ENCODE results near the gene PMM2. TPM values are rescaled to one million over a fixed set of nuclear protein-coding genes. Genes with fewer than 3 reads are reported as not detected.

The PMM2 gene
- total and polyA plus RNA-seq, 9 of the 15 experiments (the other 6 are each of a cell fraction or from before 2014, with no cell fraction given), result 5.6 to 42.7 (median 25.9) TPM

GRCh38 chr16:8868416-8869211, 71.0 kb downstream of the PMM2 start, which contains the start of gene CARHSP1 (continued):
- TF ChIP-seq, protein P1, sequence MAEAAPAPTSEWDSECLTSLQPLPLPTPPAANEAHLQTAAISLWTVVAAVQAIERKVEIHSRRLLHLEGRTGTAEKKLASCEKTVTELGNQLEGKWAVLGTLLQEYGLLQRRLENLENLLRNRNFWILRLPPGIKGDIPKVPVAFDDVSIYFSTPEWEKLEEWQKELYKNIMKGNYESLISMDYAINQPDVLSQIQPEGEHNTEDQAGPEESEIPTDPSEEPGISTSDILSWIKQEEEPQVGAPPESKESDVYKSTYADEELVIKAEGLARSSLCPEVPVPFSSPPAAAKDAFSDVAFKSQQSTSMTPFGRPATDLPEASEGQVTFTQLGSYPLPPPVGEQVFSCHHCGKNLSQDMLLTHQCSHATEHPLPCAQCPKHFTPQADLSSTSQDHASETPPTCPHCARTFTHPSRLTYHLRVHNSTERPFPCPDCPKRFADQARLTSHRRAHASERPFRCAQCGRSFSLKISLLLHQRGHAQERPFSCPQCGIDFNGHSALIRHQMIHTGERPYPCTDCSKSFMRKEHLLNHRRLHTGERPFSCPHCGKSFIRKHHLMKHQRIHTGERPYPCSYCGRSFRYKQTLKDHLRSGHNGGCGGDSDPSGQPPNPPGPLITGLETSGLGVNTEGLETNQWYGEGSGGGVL (CRISPR knock-in tag; IDR thresholded peaks at IDR 0.05), result no peak
- TF ChIP-seq MTA3 (IDR thresholded peaks at IDR 0.05; ENCODE audit: borderline replicate concordance) (0 out of 2 replicates have a peak, but pooled peaks have one; percentile 30), C11orf30 (IDR thresholded peaks at IDR 0.05; ENCODE audit: low read depth) (no peak), NFYB (IDR thresholded peaks at IDR 0.05; ENCODE audit: extremely low read depth, insufficient read length) (no peak), CBX8 (IDR thresholded peaks at IDR 0.05; ENCODE audit: borderline replicate concordance, extremely low read depth, low read depth, low read length, poor library complexity, severe bottlenecking) (no peak), SMC3 (conservative IDR thresholded peaks at IDR 0.05; ENCODE audit: insufficient read depth, low read depth, low read length) (no peak), ZNF436 (CRISPR knock-in tag; IDR thresholded peaks at IDR 0.05) (no peak), POLR2B (IDR thresholded peaks at IDR 0.05; ENCODE audit: low read depth, partially characterized antibody) (peak; percentile 84), FUS (optimal IDR thresholded peaks at IDR 0.05; ENCODE audit: low read depth, low read length) (no peak), CEBPZ (IDR thresholded peaks at IDR 0.05; ENCODE audit: borderline replicate concordance, low read depth, low read length) (no peak), ELF1 (tag; IDR thresholded peaks at IDR 0.05) (no peak), HOMEZ (CRISPR knock-in tag; IDR thresholded peaks at IDR 0.05) (no peak), HDAC1 (IDR thresholded peaks at IDR 0.05) (peak; percentile 70 to 93; a peak in 3 of 4 replicates), TOE1 (IDR thresholded peaks at IDR 0.05; ENCODE audit: borderline replicate concordance) (0 out of 2 replicates have a peak, but pooled peaks have one; percentile 13), TOE1 (CRISPR knock-in tag; IDR thresholded peaks at IDR 0.05; ENCODE audit: borderline replicate concordance, low read depth) (no peak), HCFC1 (IDR thresholded peaks at IDR 0.05; ENCODE audit: low read depth, low read length) (no peak), NCOR1 (IDR thresholded peaks at IDR 0.05) (peak; percentile 87)

Measured in K562 (cell line).